Naive thymus-derived CD8-positive, alpha-beta T cell (primary cell): ENCODE data around the gene PAX7. TPM values are rescaled to one million over a fixed set of nuclear protein-coding genes. Genes with fewer than 3 reads are reported as not detected.

Source experiments
- ATAC-seq, 2 donors: fragments of 150-1000 bp; cut with Tn5 transposase in 1 of 2; sonication (Bioruptor Pico), chemical (Tn5 transposase) in 1 of 2; 1 replicate in 1 of 2; 2 replicates in 1 of 2; pipeline ENCODE4 v1.10.0; 2021; ENCODE audit warnings: mild to moderate bottlenecking in 2 of 2, moderate library complexity in 2 of 2
- POLR2A ChIA-PET: fragments of 350-600 bp; sonication (Branson Sonifier 250); formaldehyde crosslinking; loops from one replicate; lab custom pipeline; 2021; ENCODE audit warnings: antibody characterized with exemption; lab: Charles Lee
- DNase-seq, 10 donors: peaks; one replicate each; pipeline versions ENCODE4 v3.0.0 to v3.0.0-alpha.2; 2020 to 2022
- H3K27ac Mint-ChIP-seq, 10 donors: one replicate each; pipeline ENCODE4 v1.8.0; 2020 to 2022; ENCODE audit warnings: mild to moderate bottlenecking in 10 of 10, mixed read lengths in 10 of 10, moderate library complexity in 4 of 10, inconsistent platforms in 1 of 10
- H3K27me3 Mint-ChIP-seq, 5 donors: one replicate each; pipeline ENCODE4 v1.8.0; 2021 to 2022; ENCODE audit warnings: mixed read lengths in 5 of 5
- H3K36me3 Mint-ChIP-seq, 3 donors: one replicate each; pipeline ENCODE4 v1.8.0; 2020 to 2022; ENCODE audit warnings: mixed read lengths in 3 of 3, mild to moderate bottlenecking in 2 of 3, inconsistent platforms in 1 of 3
- H3K4me1 Mint-ChIP-seq, 4 donors: one replicate each; pipeline ENCODE4 v1.8.0; 2021 to 2022; ENCODE audit warnings: mixed read lengths in 4 of 4
- H3K4me3 Mint-ChIP-seq, 10 donors: one replicate each; pipeline ENCODE4 v1.8.0; 2020 to 2022; ENCODE audit warnings: mild to moderate bottlenecking in 10 of 10, mixed read lengths in 10 of 10, moderate library complexity in 6 of 10, inconsistent platforms in 1 of 10
- H3K9me3 Mint-ChIP-seq, 9 donors: one replicate each; pipeline ENCODE4 v1.8.0; 2020 to 2022; ENCODE audit warnings: mixed read lengths in 9 of 9, mild to moderate bottlenecking in 3 of 9, inconsistent platforms in 1 of 9, moderate library complexity in 1 of 9
- polyA plus RNA-seq, 3 donors: library from polyadenylated mRNA; unstranded; fragments of 300-500 nt; fragmentation: Illumina TruSeq; gene quantifications; one replicate each; pipeline ENCODE4 v1.2.3, GENCODE V29; 2021
- total RNA-seq, 8 experiments: library from RNA in 2 of 8; stranded (reverse) in 2 of 8; gene quantifications; one replicate each; pipeline ENCODE4 v1.2.3 and lab custom pipeline; 2021 to 2026

Gene PAX7
- total and polyA plus RNA-seq, 5 experiments from 2014 or later = not detected

- no peaks in the 10 kb centered on the region for H3K9me3 Mint-ChIP-seq
- peaks cover 23 to 77% (median 41%) of the 10 kb centered on the region in 4 donors for H3K4me1 Mint-ChIP-seq
- no peak overlapping the region for H3K27ac Mint-ChIP-seq
- DNase-seq = no peak
- H3K4me3 Mint-ChIP-seq = no peak overlapping the region
- POLR2A ChIA-PET = interaction anchor here (0.6 kb wide), 1 partner anchor 9 kb away, joined by 3 read pairs; no protein-coding TSS in a partner anchor
- peaks cover 56 to 100% (median 83%) of the 10 kb centered on the region in 5 donors for H3K27me3 Mint-ChIP-seq
- peaks cover 0 to 12% (median 0%) of the 10 kb centered on the region in 3 donors for H3K36me3 Mint-ChIP-seq
- ATAC-seq = no peak
Measured at GRCh38 chr1:18638835-18639364, 8.3 kb downstream of the PAX7 start.

DNA sequence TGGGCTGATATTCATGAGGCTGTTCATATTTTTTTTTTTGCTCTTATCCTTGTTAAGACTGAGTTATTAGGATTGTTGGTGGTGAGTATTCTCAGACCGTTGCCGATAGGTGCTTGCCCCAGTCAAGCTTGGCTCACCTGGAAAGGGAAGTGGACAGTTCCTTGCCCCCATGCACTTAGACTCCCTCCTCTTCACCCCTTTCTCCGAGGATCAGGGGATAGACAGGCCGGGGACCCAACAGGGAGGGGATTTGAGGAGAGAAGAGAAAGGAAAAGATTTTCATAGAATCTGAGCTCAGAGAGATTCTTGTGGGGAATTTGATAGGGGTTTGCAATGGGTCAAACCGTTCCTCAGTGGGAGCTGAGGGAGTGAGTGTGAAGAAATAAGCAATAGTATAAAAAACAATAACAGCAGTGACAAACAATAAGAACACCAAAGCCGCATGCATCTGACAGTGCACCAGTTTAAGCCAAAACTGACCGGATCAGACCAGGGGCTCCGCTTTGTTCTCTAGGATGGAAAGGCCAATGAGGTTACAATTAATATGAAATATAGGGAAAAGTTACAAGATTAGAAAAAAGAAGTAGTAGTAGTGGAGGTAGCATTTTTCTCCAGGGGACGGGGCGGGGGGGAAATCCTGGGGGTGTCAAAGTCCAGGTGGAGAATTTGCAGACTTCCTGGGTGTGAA lies 8.9 kb downstream of the PAX7 start:
- peak overlapping the region in 4 of 10 donors; percentile 23 to 45 (median 28) for H3K4me3 Mint-ChIP-seq
- ATAC-seq = no peak

DNA sequence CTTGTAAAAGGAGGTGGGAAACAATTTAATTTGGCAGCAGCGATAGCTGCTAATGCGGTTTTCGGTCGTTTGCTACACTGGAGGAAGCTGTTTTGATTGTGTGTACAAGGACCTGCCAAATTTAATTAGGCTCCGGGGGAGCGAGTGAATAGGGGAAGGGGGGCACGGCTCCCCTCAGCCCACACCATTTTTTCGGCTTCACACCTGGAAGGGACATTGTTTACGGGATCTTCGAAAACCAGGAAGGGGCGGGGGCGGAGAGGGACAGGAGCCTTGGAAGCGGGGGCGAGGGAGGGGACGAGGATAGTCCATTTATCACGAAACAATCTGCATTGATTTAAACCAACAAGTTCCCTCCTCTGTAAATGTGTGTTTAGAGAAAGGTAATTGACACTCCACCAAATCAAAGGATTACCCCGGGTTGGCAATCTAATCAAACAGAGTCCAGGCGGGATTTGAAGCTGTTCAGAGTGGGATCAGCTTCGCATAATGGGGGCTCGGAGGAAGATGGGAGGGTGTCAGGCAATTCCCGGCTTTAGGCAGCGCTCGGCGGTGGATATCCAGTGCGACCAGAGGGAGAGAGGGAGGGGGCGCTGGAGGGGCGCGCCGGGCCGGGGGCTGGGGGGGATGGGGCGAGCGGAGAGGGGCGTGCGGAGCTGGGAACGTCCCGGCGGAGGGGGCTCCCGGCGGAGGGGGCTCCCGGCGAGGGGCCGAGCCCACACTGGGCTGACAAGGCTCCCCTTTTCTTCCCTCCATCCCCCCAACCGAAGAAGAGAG lies 9.8 kb downstream of the PAX7 start:
- H3K4me3 Mint-ChIP-seq = peak overlapping the region in 6 of 10 donors; percentile 23 to 70 (median 44)
- H3K4me1 Mint-ChIP-seq = peaks cover 37 to 91% (median 50%) of the 10 kb centered on the region in 4 donors
- POLR2A ChIA-PET = no interaction called here
- H3K36me3 Mint-ChIP-seq = peaks cover 0 to 13% (median 0%) of the 10 kb centered on the region in 3 donors
- peaks cover 0 to 2% (median 0%) of the 10 kb centered on the region in 9 donors for H3K9me3 Mint-ChIP-seq
- DNase-seq (peak in 1 of 10 donors; percentile 45), ATAC-seq (no peak)
- H3K27ac Mint-ChIP-seq = peak overlapping the region in 1 of 10 donors; percentile 36
- peaks cover 60 to 100% (median 85%) of the 10 kb centered on the region in 5 donors for H3K27me3 Mint-ChIP-seq

More for the DNA sequence above, 8.9 kb downstream of the PAX7 start:
- Mint-ChIP-seq H3K9me3 (no peaks in the 10 kb centered on the region), H3K27ac (no peak overlapping the region), H3K4me1 (peaks cover 28 to 83% (median 43%) of the 10 kb centered on the region in 4 donors), H3K27me3 (peaks cover 58 to 100% (median 82%) of the 10 kb centered on the region in 5 donors), H3K36me3 (peaks cover 0 to 12% (median 0%) of the 10 kb centered on the region in 3 donors)
- POLR2A ChIA-PET = no interaction called here
- peak in 1 of 10 donors; percentile 14 for DNase-seq

DNA sequence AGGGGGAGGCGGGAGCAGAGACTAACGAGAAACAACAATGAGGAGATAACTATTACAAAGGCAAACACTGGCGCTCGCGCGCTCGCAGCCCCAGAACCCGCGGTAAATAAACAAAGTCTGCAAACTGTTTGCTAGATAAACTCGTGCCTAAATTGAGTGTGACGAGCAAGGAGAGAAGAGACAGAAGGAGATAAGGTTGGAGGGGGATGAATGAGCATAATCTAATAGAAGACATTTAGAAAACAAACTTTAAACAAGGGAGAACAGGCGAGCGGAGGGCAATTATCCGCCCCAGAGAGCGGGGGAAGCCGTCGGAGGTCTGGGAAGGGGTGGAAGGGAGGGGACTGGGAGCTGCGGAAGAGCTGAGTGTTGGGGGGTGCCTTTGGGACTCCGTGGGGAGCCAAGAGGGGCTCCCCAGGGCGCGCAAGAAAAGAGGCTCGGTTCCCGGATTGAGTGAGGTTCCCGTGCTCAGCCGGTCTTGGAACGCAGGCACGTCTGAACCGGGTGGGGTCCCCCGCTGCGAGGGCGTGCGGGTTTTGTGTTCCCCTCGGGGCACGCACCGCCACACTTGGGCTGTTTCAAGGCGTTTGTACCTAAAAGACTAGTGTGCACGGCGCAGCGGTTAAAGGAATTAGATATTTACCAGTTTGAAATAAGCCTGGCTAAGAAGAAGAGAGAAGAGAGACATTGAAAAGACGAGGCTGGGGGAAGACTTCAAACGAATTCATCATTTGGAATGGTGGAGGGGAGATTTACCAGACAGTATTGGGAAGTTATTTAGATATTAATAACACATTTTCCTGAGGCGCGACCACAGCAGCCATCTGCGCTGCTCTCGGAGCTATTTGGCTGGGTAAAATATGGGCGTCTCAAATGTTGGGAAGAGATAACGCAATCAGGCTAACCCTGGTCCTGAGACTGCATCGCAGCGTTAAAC lies 10.6 kb downstream of the PAX7 start:
- H3K9me3 Mint-ChIP-seq = peaks cover 0 to 2% (median 0%) of the 10 kb centered on the region in 9 donors
- H3K27me3 Mint-ChIP-seq = peaks cover 60 to 100% (median 85%) of the 10 kb centered on the region in 5 donors
- peak overlapping the region in 1 of 10 donors; percentile 36 for H3K27ac Mint-ChIP-seq
- H3K4me1 Mint-ChIP-seq = peaks cover 40 to 91% (median 52%) of the 10 kb centered on the region in 4 donors
- ATAC-seq (no peak), DNase-seq (peak in 1 of 10 donors; percentile 57)
- H3K4me3 Mint-ChIP-seq = peak overlapping the region in 6 of 10 donors; percentile 0 to 45 (median 6)
- H3K36me3 Mint-ChIP-seq = peaks cover 0 to 13% (median 0%) of the 10 kb centered on the region in 3 donors
- POLR2A ChIA-PET = no interaction called here

- Mint-ChIP-seq H3K27ac (no peak overlapping the region), H3K9me3 (peaks cover 0 to 2% (median 0%) of the 10 kb centered on the region in 9 donors), H3K36me3 (peaks cover 0 to 12% (median 0%) of the 10 kb centered on the region in 3 donors), H3K4me1 (peaks cover 41 to 81% (median 48%) of the 10 kb centered on the region in 4 donors), H3K4me3 (peak overlapping the region in 6 of 10 donors; percentile 48 to 85 (median 72)), H3K27me3 (peaks cover 58 to 92% (median 78%) of the 10 kb centered on the region in 5 donors)
- no peak for ATAC-seq
- POLR2A ChIA-PET = no interaction called here
- peak in 1 of 10 donors; percentile 10 for DNase-seq
Measured at GRCh38 chr1:18642278-18643095, 11.8 kb downstream of the PAX7 start.

DNA sequence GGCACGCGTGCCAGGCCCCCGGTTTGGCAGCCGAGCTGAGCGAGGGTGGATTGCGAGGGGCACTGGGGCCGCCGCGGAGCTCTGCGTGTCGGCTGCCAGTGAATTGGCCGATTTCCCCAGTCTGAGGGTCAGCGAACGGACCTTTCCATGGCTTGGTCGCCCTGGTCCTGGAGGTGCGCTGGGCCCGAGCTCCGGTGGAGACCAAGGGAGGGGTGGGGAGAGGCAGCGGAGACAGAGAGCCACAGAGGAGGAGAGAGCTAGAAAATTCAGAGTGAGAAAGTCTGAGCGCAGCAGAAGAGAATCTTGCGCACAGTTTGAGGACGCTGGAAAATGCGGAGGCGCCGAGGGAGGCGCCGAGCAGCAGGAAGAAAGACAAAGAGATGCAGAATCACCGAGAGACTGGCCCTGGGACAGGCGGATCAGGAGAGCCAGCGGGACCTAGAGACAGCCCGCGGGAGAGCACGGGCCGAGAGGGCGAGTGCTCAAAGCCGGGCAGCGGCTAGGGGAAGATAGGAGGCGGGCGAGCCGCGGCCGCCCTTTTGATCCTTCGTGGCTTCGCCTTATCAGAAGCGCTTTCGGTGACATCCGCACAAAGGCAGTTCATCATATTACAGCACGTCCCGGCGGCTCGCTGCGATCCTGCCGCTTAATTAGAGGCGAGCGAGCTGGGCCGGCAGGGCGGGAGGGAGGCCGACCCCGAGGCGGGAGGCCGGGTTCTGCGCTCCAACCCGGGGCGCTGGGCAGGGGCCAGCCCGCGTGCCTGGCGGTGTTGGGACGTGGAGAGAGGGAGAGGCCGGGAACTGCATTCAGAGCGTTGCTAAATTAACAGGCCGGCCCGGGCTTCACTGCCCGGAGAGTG lies 12.7 kb downstream of the PAX7 start:
- peak overlapping the region; percentile 16 to 85 (median 69) for H3K4me3 Mint-ChIP-seq

DNA sequence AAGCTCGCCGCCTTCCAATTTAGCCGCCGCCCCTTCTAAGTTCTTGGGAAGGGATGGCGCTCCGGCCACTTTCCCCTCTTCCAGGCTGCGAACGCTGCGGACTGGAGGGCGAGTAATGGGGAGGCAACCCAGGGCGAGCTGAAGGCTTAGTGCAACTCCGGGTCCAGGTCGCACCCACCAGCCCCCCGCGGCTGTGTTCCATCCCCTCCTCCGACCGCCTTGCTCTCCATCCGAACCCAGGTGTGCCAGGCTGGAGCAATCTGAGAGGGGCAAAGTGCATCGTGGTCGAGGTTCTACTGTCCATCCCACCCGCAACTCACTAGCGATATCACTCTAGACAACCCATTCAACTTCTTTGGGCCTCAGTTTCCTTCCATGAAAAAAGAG lies 13.4 kb downstream of the PAX7 start:
- Mint-ChIP-seq H3K27me3 (peaks cover 55 to 92% (median 76%) of the 10 kb centered on the region in 5 donors), H3K27ac (peak overlapping the region in 1 of 10 donors; percentile 18), H3K4me3 (peak overlapping the region in 7 of 10 donors; percentile 57 to 89 (median 77)), H3K4me1 (peaks cover 42 to 81% (median 52%) of the 10 kb centered on the region in 4 donors), H3K36me3 (peaks cover 0 to 12% (median 2%) of the 10 kb centered on the region in 3 donors), H3K9me3 (peaks cover 0 to 2% (median 0%) of the 10 kb centered on the region in 9 donors)
- ATAC-seq (no peak), DNase-seq (peak in 1 of 10 donors; percentile 38)
- POLR2A ChIA-PET = interaction anchor here (1.0 to 1.8 kb wide), 3 partner anchors 9 to 11 kb away, joined by 3 to 4 read pairs (median 4); no protein-coding TSS in a partner anchor

More for the DNA sequence above, 12.7 kb downstream of the PAX7 start:
- H3K27ac Mint-ChIP-seq = no peak overlapping the region
- peaks cover 0 to 12% (median 0%) of the 10 kb centered on the region in 3 donors for H3K36me3 Mint-ChIP-seq
- DNase-seq (peak in 1 of 10 donors; percentile 19), ATAC-seq (peak; percentile 42 to 43)
- H3K9me3 Mint-ChIP-seq = peaks cover 0 to 2% (median 0%) of the 10 kb centered on the region in 9 donors
- H3K27me3 Mint-ChIP-seq = peaks cover 54 to 92% (median 76%) of the 10 kb centered on the region in 5 donors
- POLR2A ChIA-PET = interaction anchor here (1.1 kb wide), 1 partner anchor 12 kb away, joined by 4 read pairs; no protein-coding TSS in a partner anchor
- H3K4me1 Mint-ChIP-seq = peaks cover 42 to 79% (median 51%) of the 10 kb centered on the region in 4 donors

DNA sequence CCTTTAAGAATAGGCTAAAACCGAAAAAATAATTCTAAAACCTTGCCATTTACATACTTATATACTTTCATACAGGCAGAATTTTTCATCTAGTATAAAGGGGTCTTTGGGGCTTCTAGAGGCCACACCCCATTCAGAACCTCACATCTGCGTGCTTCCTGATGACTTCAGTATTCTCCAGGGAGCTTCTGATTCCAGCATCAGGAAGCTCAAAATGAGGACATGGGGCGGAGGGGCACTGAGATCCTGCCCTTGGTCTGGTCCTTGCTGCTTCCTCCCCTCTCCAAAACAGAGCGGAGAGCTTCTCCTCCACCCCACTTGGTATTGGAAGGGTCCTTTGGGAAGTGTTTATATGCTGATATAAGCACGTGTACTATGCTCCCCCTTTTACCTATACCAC lies 13.8 kb downstream of the PAX7 start:
- DNase-seq (peak in 1 of 10 donors; percentile 4), ATAC-seq (no peak)
- no peak overlapping the region for H3K27ac Mint-ChIP-seq
- H3K27me3 Mint-ChIP-seq = peaks cover 53 to 92% (median 73%) of the 10 kb centered on the region in 5 donors
- H3K4me1 Mint-ChIP-seq = peaks cover 38 to 78% (median 51%) of the 10 kb centered on the region in 4 donors
- POLR2A ChIA-PET = interaction anchor here (1.0 to 1.8 kb wide), 2 partner anchors 8 to 10 kb away, joined by 3 to 4 read pairs; no protein-coding TSS in a partner anchor
- H3K36me3 Mint-ChIP-seq = peaks cover 0 to 12% (median 3%) of the 10 kb centered on the region in 3 donors
- H3K9me3 Mint-ChIP-seq = peaks cover 0 to 2% (median 0%) of the 10 kb centered on the region in 9 donors
- H3K4me3 Mint-ChIP-seq = peak overlapping the region in 7 of 10 donors; percentile 57 to 89 (median 77)

DNA sequence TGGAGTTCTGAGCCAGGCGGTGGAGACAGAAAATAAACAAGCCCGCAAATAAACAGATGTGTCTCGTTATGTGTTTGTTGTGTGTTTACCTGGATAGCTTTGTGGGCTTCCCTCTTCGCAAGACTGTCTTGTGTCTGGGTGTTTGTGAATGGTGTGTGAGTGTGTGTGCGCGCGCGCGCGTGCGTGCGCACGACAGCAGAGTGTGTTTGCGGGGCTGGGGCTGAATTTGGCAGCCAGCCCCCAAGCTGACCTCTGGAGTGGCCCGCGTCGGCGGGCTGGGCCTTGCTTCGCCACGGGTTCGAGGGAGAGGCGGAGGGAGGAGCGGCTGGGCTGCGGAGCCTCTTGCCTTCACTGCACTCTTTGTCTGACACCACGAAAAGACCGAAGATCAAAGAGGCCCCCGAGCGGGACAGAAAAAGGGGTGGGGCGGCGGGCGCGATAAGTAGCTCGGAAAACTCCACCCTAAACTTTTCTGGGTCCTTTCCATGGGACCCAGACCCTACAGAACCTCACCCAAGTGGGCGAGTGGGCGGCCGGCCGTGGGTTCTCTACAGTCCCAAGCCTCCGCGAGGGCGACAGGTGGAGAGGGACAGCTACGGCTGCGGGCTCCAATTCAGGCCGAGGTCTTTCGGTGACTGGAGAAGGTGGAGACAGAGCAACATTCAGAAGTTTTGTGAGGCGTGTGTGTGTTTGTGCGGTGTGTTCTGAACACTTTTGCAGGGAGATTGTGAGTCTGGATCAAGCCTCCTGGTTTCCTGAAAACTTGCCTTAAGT lies 14.5 kb downstream of the PAX7 start:
- POLR2A ChIA-PET = interaction anchor here (1.0 to 1.8 kb wide), 2 partner anchors 7 to 10 kb away, joined by 3 to 4 read pairs; no protein-coding TSS in a partner anchor
- Mint-ChIP-seq H3K27ac (no peak overlapping the region), H3K4me3 (peak overlapping the region; percentile 8 to 89 (median 70))

More for the DNA sequence above, 14.5 kb downstream of the PAX7 start:
- ATAC-seq (peak; percentile 55), DNase-seq (peak in 4 of 10 donors; percentile 8 to 44 (median 28))
- peaks cover 48 to 92% (median 66%) of the 10 kb centered on the region in 5 donors for H3K27me3 Mint-ChIP-seq
- peaks cover 0 to 12% (median 3%) of the 10 kb centered on the region in 3 donors for H3K36me3 Mint-ChIP-seq
- H3K9me3 Mint-ChIP-seq = peaks cover 0 to 2% (median 0%) of the 10 kb centered on the region in 9 donors
- peaks cover 35 to 78% (median 49%) of the 10 kb centered on the region in 4 donors for H3K4me1 Mint-ChIP-seq
